AG09309 (cell line): ENCODE results near the gene AMOT.

Source experiments
- DNase-seq: peaks from one replicate; pipeline ENCODE4 v3.0.0-alpha.2; 2010; ENCODE audit warnings: low read depth
- H3K4me3 ChIP-seq: 2 replicates; pipeline ENCODE4 v1.5.1; 2011; ENCODE audit warnings: mild to moderate bottlenecking, low read depth, low read length, moderate library complexity; ENCODE audit not compliant: control insufficient read depth
- TF ChIP-seq, protein P1 (sequence below): IDR thresholded peaks from 2 replicates; pipeline ENCODE4 v1.5.1; 2011; ENCODE audit warnings: mild to moderate bottlenecking, low read depth, low read length, inconsistent platforms; ENCODE audit not compliant: insufficient read depth, control insufficient read depth; ENCODE audit errors: missing control alignments

AMOT gene

DNA sequence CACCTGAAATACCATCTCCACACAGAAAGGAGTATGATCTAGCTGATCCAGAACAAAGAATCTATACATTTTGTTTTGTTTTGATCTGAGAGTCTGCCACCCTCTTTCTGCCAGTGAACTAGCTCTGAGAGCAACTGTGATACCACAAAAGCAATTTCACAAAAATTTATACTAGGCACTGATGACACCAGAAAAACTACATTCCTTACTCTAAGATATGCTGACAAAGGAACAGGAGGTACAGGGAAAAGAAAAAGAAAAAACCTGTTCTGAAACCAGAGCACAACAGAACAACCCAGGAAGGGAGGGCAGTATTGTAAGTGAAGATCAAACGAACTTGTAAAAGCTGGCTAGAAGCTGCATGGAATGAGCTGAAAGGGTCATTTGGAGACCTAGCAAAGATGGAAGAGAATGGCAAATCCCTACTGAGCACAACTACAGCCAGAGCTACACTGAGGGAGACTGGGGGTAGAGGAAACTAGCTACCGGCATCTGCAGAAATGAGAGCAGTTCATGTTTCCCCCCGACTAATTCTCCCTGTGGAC lies 31.9 kb downstream of the AMOT start:
- DNase-seq, result no peak
- H3K4me3 ChIP-seq, result no peak overlapping the region
- TF ChIP-seq, protein P1, sequence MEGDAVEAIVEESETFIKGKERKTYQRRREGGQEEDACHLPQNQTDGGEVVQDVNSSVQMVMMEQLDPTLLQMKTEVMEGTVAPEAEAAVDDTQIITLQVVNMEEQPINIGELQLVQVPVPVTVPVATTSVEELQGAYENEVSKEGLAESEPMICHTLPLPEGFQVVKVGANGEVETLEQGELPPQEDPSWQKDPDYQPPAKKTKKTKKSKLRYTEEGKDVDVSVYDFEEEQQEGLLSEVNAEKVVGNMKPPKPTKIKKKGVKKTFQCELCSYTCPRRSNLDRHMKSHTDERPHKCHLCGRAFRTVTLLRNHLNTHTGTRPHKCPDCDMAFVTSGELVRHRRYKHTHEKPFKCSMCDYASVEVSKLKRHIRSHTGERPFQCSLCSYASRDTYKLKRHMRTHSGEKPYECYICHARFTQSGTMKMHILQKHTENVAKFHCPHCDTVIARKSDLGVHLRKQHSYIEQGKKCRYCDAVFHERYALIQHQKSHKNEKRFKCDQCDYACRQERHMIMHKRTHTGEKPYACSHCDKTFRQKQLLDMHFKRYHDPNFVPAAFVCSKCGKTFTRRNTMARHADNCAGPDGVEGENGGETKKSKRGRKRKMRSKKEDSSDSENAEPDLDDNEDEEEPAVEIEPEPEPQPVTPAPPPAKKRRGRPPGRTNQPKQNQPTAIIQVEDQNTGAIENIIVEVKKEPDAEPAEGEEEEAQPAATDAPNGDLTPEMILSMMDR, result no peak

DNA sequence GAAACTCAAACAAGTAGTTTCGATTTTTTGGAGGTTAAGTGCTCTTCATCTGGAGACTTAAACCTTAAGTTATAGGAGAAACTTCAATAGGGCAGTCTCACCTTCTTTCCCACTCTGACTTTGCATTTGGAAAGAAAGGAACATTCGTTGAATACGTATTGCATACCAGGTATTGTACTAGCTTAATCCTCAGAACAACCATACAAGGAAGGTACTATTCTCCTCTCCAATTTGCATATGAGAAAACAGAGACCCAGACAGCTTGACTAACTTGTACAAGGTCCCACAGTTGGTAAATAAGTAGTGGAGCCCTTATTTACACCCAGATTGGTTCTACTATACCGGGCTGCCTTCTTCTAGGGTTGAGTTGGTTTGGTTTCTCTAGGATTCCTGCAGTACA lies 32.6 kb downstream of the AMOT start:
- H3K4me3 ChIP-seq, result no peak overlapping the region
- TF ChIP-seq, protein P1, result no peak
- no peak for DNase-seq

DNA sequence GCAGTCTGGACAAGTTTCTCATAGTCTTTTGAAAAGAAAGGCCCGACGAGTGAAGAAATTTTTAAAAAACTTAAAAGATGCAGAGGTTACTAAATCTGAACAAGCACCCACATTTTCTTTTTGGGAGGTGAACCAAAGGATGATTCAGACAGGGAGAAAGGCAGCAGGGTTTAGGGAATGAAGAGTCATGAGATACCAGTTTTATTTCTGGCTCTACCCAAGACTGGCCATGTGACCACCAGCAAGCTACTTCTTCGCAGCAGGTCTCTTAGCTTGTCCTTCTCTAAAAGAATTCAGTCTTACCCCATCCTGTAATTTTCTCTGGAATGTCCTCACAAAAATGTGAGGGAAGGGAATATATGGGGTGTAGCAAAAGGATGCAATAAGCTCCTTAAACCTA lies 37.6 kb downstream of the AMOT start:
- no peak for DNase-seq
- TF ChIP-seq, protein P1, result no peak

DNA sequence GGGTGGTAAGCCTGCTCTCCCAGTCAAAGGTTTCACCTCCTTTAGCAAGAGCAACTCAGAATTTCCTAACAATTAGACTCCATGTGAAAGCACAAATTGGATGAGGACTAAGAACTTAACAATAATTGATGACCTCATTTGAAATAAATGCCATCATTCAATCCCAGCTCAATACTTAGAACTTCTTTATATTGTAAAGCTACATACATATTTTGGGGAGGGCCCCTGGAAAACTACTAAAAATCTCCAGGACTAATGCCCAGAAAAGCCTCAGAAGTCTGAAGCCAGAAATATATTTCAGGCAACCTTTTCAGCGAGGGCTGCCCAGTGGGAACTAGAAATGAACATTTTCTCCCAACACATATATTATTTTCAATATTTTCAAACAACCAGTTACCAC lies 38.1 kb downstream of the AMOT start:
- DNase-seq, result no peak
- no peak overlapping the region for H3K4me3 ChIP-seq
- TF ChIP-seq, protein P1, result no peak

More for the DNA sequence above, 37.6 kb downstream of the AMOT start:
- no peak overlapping the region for H3K4me3 ChIP-seq

DNA sequence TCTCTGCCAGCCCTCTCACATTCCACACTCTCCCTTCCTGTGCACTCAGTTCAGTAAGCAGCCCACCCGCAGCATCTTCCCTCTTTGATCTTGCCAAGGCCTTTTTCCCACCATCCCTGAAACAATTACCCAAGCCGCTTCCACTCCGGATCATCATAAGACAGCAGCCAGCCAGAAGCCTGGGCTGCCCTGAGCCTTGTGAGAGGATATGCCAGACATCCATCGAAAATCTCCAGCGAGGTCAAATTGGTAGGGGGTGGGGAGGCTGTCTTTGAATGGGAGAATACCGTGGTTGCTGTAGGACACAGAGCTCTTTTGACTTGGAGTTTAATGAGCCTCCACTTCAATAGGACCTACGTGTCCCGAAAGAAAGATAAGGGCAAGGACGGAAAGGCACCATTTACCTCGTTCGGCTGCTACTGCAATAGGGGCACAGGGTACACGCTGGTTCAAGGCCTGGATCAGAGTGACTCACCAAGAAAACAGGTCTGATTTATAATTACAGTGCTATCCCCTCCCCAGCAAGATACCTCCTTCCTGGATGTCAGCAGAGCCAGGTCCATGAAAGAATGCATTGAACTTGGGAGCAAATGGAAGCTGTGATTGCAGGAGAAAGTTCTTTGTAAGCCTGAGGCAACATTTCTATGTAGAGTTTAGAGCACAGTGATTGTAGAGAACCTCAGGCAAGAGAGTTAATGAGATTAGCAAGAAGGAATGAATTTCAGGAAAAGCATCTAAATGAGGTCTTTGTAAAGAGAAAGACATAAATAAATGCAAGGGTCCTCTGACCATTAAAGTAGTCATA lies 39.5 kb downstream of the AMOT start:
- DNase-seq, result no peak
- TF ChIP-seq, protein P1, result no peak

DNA sequence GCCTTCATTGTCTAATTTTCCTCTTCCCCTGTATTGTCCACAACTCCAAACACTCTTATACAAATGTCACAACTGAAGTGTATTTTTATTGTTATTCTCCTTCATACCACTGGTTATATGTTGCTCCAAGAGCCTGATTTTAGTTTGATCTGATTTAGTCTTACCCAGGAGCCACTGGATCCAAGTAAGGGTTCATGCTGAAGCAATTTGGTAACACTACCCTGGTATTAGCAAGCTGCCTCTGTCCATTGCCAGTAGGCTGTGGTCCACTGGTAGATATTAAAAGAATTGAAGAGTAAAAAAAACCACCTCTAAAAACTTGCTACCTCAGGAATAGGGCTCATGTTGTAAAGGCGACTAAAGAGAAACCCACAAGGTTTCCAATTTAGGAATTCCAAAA lies 41.2 kb downstream of the AMOT start:
- DNase-seq, result no peak
- H3K4me3 ChIP-seq, result no peak overlapping the region
- TF ChIP-seq, protein P1, result no peak

More for the DNA sequence above, 39.5 kb downstream of the AMOT start:
- no peak overlapping the region for H3K4me3 ChIP-seq

DNA sequence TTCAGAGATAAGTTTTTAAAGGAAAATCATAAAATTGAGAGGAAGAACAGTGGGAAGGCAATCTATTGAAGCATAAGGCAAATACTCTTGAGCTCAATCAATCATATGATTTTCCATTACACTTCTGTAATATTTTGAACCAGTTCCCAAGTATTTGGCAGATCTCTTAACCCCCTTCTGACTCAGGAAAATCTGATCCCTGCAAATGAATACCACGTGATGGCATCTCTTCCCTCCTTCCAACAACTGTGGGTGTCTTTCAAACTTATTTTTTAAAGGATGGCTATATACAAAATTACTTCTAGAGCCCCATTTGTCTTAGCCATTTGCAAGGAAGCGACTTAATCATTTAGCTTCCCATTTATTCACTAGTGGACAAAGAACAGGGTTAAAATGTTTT lies 41.9 kb downstream of the AMOT start:
- TF ChIP-seq, protein P1, result no peak
- H3K4me3 ChIP-seq, result no peak overlapping the region
- no peak for DNase-seq
